AG09319 (cell line): Measurements from ENCODE around the gene SLC19A1.

Experiments used
- DNase-seq: peaks from one replicate; pipeline ENCODE4 v3.0.0-alpha.2; 2010; ENCODE audit warnings: low read depth; ENCODE audit errors: extremely low read depth
- TF ChIP-seq, protein P1 (sequence below): IDR thresholded peaks from 2 replicates; pipeline ENCODE4 v1.5.1; 2011; ENCODE audit warnings: low read depth, mild to moderate bottlenecking, inconsistent platforms, low read length, moderate library complexity

Gene SLC19A1

DNA sequence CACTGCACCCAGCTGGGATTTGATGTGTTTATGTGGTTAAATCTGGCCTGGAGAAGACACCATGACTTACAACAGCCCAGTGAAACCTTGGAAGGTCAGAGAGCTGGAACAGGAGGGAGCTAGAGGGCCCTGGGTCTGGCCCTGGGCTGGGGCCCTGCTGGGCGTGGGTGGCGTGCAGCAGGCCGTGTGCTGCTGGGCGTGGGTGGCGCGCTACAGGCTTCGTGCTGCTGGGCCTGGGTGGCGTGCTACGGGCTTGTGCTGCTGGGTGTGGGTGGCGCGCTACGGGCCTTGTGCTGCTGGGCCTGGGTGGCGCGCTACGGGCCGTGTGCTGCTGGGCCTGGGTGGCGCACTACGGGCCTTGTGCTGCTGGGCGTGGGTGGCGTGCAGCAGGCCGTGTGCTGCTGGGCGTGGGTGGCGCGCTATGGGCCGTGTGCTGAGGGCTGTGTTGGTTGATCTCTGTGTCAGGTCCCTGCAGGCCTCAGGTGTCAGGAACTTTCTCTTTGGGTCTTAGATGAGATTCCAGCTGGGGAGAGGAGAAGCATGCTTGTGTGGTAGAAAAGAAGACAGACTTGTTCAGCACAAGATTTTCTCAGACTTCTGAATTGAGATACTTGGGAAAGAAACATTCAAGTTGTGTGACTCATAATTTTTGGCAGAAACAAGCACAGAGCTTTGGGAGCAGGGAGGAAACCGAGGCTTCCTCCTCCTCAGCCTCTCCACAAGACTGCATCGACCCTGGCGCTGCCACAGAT, 71.3 kb downstream of the SLC19A1 start:
- TF ChIP-seq, protein P1, sequence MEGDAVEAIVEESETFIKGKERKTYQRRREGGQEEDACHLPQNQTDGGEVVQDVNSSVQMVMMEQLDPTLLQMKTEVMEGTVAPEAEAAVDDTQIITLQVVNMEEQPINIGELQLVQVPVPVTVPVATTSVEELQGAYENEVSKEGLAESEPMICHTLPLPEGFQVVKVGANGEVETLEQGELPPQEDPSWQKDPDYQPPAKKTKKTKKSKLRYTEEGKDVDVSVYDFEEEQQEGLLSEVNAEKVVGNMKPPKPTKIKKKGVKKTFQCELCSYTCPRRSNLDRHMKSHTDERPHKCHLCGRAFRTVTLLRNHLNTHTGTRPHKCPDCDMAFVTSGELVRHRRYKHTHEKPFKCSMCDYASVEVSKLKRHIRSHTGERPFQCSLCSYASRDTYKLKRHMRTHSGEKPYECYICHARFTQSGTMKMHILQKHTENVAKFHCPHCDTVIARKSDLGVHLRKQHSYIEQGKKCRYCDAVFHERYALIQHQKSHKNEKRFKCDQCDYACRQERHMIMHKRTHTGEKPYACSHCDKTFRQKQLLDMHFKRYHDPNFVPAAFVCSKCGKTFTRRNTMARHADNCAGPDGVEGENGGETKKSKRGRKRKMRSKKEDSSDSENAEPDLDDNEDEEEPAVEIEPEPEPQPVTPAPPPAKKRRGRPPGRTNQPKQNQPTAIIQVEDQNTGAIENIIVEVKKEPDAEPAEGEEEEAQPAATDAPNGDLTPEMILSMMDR = no peak
- DNase-seq = peak; percentile 65

DNA sequence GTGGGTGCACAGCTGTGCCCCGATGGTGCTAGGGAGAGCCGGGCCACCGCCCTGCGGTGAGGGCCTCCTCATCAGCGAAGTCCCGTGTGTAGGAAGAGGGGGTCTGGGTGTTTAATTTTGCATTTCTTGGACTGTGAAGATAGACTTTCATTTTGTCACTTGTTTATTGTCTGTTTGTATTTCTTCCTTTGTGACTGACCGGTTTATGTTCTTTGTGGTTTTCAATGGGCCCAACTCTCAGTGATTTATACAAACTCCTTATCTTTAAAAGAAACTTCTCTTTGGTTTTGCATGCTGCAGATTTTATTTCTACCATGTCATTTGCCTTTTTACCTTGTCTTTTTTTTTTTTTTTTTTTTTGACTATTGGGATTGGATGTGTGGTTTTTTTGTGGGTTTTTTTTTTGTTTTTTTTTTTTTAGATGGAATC, 72.1 kb downstream of the SLC19A1 start:
- TF ChIP-seq, protein P1 = no peak
- DNase-seq = no peak

DNA sequence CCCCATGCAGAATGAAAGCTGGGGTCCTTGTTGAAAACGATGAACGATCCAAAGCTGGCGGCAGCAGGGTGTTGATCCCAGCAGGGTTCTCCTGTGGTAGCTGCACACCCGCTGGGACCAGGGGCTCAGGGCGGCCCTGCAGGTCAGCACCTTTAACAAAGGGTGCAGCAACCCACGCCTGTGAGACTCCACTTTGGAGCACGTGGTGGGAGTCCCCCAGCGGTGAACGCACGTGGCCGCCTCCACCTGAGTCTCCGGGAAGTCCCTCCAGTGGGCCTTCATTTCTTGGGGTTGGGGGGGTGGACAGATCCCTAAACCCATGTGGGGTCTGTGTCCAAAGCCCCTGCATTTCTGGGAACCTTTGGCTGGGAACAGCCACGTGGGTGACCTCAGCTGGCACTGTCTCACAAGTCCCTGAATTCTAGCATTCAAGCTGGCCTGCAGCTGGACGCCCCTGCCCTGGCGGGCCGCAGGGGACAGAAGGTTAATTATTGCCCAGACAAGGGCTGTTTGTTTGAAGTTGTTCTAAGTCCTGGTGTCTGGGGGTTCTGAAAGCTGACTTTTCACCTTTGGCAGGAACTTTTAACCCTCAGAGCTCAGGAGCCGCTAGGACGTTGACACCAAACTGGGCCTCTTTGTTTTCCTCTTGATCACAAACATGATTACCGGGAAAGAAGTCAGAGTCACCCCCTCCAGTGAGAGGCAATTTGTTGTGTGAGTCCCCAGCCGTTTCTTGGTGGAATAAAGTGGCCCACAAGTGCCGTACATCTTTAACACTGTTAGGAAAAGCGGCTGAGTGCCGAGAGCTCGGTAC, 72.8 kb downstream of the SLC19A1 start:
- TF ChIP-seq, protein P1 = no peak
- no peak for DNase-seq

DNA sequence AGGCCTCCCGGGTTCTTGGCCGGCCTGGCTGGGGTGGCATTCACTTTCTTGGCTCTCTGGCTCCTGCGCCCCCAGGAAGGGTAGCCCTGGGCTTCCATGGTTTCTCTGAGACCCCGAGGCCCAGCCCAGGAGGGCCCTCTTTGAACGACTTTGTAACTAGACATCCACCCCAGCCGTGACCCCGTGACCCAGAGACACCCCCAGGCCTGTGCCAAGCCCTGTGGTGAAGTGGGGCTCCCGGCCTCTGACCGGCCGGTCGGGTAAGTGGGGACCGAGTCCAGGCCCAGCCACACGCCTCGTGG, 73.3 kb downstream of the SLC19A1 start:
- DNase-seq = no peak
- TF ChIP-seq, protein P1 = no peak

DNA sequence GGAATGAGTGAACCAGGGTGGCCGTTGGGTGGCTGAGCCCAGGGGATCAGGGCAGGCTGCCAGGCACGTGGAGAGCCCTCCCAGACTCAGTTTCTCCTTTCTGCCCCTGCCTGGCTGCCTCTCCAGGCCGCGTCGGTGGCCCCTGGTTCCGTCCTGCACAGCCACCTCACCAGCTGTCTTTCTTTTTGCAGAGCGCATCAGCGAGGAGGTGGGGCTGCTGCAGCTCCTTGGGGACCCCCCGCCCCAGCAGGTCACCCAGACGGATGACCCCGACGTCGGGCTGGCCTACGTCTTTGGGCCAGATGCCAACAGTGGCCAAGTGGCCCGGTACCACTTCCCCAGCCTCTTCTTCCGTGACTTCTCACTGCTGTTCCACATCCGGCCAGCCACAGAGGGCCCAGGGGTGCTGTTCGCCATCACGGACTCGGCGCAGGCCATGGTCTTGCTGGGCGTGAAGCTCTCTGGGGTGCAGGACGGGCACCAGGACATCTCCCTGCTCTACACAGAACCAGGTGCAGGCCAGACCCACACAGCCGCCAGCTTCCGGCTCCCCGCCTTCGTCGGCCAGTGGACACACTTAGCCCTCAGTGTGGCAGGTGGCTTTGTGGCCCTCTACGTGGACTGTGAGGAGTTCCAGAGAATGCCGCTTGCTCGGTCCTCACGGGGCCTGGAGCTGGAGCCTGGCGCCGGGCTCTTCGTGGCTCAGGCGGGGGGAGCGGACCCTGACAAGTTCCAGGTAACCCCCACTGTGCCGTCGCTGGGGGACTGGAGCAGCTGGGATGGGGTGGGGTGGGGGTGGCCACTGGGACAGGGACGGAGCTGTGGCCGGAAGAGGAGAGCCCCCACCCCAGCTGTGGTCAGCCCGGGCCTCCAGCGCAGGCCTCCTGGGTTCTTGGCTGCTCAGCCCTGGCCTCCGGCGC, 73.9 kb downstream of the SLC19A1 start:
- TF ChIP-seq, protein P1 = no peak
- no peak for DNase-seq

DNA sequence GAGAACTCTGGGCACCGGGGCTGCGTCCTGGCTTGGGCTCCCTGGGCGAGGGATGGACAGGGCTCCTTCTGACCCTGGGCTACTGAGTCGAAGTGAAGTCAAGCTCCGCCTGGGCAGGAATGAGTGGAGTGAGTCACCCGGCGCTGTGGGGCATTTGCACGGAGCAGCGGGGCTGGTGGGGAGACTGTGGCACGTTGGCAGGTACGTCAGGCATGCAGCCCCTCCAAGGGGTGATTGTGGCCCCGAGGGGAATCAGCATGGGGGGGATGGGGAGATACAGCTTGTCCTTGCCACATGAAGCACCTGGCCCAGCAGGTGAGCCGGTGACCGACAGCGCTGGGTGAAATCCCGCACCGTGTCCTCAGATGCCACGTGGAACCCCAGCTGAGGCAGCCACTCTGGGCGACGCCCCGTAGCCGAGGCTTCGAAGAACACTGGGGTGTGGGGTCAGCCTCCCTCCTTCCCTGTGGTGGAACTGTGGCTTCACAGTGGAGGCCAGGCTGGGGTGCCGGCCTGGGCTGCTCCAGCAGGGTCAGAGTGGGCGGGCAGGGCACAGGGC, 74.9 kb downstream of the SLC19A1 start:
- TF ChIP-seq, protein P1 = no peak
- no peak for DNase-seq
